HG02852 (cell line): ENCODE measurements around the gene ITGAD.

Source experiments
- ATAC-seq: cut with Tn5 transposase; IDR thresholded peaks from one replicate; pipeline ENCODE4 v1.9.1; 2021; ENCODE audit warnings: mild to moderate bottlenecking, moderate library complexity; ENCODE audit not compliant: unreplicated experiment

Gene ITGAD

GRCh38 chr16:31474173-31474714, 81.1 kb downstream of the ITGAD start:
- no peak for ATAC-seq

- no peak for ATAC-seq
Observed at GRCh38 chr16:31474773-31475738, 81.9 kb downstream of the ITGAD start.

GRCh38 chr16:31475946-31476302, 82.8 kb downstream of the ITGAD start:
- ATAC-seq, result no peak
